ENCODE data around the gene TSPAN2.

- TF ChIP-seq ISL1 (CRISPR knock-in tag; IDR thresholded peaks at IDR 0.05): no peak
- no peak for TF ChIP-seq TSHZ2 (CRISPR knock-in tag; IDR thresholded peaks at IDR 0.05)
- no peak for TF ChIP-seq CSDC2 (CRISPR knock-in tag; IDR thresholded peaks at IDR 0.05)
- TF ChIP-seq ESRRG (CRISPR knock-in tag; IDR thresholded peaks at IDR 0.05): no peak
- no peak for TF ChIP-seq PATZ1 (CRISPR knock-in tag; IDR thresholded peaks at IDR 0.05; ENCODE audit: borderline replicate concordance)
- TF ChIP-seq CREB5 (CRISPR knock-in tag; IDR thresholded peaks at IDR 0.05; ENCODE audit: low read depth): no peak
- no peak for TF ChIP-seq RARB (CRISPR knock-in tag; IDR thresholded peaks at IDR 0.05)
- TF ChIP-seq ZFP3 (CRISPR knock-in tag; IDR thresholded peaks at IDR 0.05): no peak
- TF ChIP-seq TCF4 (CRISPR knock-in tag; IDR thresholded peaks at IDR 0.05; ENCODE audit: borderline replicate concordance): no peak
- TF ChIP-seq ARNTL (CRISPR knock-in tag; IDR thresholded peaks at IDR 0.05; ENCODE audit: borderline replicate concordance, low read depth): no peak
These were observed 47.4 kb upstream of the TSPAN2 start for GRCh38 chr1:115136706-115137105.
